ENCODE data around the gene NMD3.

DNA sequence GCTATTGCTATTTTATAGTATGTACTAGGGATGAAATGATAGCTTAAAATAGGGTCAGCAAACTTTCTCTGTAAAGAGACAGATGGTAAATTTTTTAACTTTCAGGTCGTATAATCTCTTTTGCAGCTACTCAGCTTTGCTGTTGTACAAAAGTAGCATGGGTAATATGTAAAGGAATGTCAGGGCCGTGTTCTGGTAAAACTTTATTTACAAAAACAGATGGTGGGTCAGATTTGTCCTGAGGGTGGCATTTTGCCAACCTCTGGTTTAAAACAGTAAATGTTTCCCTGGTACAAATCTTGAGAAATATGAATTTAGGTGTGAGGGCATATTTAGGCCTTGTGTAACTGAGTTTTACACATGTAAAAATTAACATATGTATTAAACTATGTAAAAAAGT lies 18.6 kb downstream of the NMD3 start:
- no peak for TF ChIP-seq EZH2 (IDR thresholded peaks at IDR 0.05; ENCODE audit: borderline replicate concordance, low read depth, low read length, severe bottlenecking)
- TF ChIP-seq, protein P1, sequence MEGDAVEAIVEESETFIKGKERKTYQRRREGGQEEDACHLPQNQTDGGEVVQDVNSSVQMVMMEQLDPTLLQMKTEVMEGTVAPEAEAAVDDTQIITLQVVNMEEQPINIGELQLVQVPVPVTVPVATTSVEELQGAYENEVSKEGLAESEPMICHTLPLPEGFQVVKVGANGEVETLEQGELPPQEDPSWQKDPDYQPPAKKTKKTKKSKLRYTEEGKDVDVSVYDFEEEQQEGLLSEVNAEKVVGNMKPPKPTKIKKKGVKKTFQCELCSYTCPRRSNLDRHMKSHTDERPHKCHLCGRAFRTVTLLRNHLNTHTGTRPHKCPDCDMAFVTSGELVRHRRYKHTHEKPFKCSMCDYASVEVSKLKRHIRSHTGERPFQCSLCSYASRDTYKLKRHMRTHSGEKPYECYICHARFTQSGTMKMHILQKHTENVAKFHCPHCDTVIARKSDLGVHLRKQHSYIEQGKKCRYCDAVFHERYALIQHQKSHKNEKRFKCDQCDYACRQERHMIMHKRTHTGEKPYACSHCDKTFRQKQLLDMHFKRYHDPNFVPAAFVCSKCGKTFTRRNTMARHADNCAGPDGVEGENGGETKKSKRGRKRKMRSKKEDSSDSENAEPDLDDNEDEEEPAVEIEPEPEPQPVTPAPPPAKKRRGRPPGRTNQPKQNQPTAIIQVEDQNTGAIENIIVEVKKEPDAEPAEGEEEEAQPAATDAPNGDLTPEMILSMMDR (IDR thresholded peaks at IDR 0.05; ENCODE audit: borderline replicate concordance, extremely low read depth, low read length, poor library complexity, severe bottlenecking), result no peak

Measured in DND-41 (cell line).